OCI-LY3 (cell line): ENCODE measurements around the gene OR14A2.
"Not testable (repeated sequence)": the region's sequence is repeated elsewhere in the genome, so short reads cannot be mapped to it uniquely, and the experiment has no call there.

Experiments
- H2AFZ ChIP-seq: fragments of 200-600, 300-600 bp; shearing (Covaris generic); 2 replicates; pipeline ENCODE4 v1.6.0; 2014; ENCODE audit warnings: antibody characterized with exemption, low read depth, low read length
- H3K27ac ChIP-seq: fragments of 200-600, 300-600 bp; sonication (generic); 2 replicates; pipeline ENCODE4 v1.5.1; 2014; ENCODE audit warnings: mild to moderate bottlenecking, low read length, moderate library complexity, mixed read lengths
- H3K27me3 ChIP-seq: fragments of 200-600, 300-600 bp; sonication (generic); 2 replicates; pipeline ENCODE4 v1.6.1; 2014; ENCODE audit warnings: low read depth, low read length, mixed read lengths
- H3K36me3 ChIP-seq: fragments of 200-600, 300-600 bp; sonication (generic); replicated peaks from 2 replicates; pipeline ENCODE3; 2014; ENCODE audit warnings: low read depth, low read length, mixed read lengths
- H3K4me1 ChIP-seq: fragments of 300-600, 200-600 bp; sonication (generic); 2 replicates; pipeline ENCODE4 v1.6.1; 2014; ENCODE audit warnings: low read length, mixed read lengths
- H3K4me2 ChIP-seq: fragments of 200-600, 300-600 bp; sonication (generic); 2 replicates; pipeline ENCODE4 v1.6.1; 2014; ENCODE audit warnings: low read length, mixed read lengths
- H3K4me3 ChIP-seq: fragments of 300-600, 200-600 bp; sonication (generic); 2 replicates; pipeline ENCODE4 v1.5.1; 2014; ENCODE audit warnings: antibody characterized with exemption, mild to moderate bottlenecking, low read length, moderate library complexity
- H3K79me2 ChIP-seq: fragments of 300-600, 200-600 bp; shearing (Covaris generic); 2 replicates; pipeline ENCODE4 v1.6.1; 2014; ENCODE audit warnings: mild to moderate bottlenecking, low read length, mixed read lengths
- H3K9ac ChIP-seq: fragments of 300-600, 200-600 bp; shearing (Covaris generic); 2 replicates; pipeline ENCODE4 v1.6.0; 2014; ENCODE audit warnings: mild to moderate bottlenecking, low read length, moderate library complexity
- H3K9me3 ChIP-seq: fragments of 200-600, 300-600 bp; shearing (Covaris generic); 2 replicates; pipeline ENCODE4 v1.6.1; 2014; ENCODE audit warnings: low read length, mixed read lengths; ENCODE audit not compliant: insufficient read depth
- H4K20me1 ChIP-seq: fragments of 200-600, 300-600 bp; sonication (generic); 2 replicates; pipeline ENCODE4 v1.6.1; 2016; ENCODE audit warnings: low read length, mixed read lengths; ENCODE audit not compliant: insufficient read depth
- EZH2phosphoT487 ChIP-seq: fragments of 200-600 bp; shearing (Covaris generic); IDR thresholded peaks from 2 replicates; pipeline ENCODE4 v1.6.1; 2018; ENCODE audit warnings: antibody characterized with exemption, mixed run types, low read depth
- TF ChIP-seq, protein P1 (sequence below): fragments of 200-600, 300-600 bp; sonication (generic); IDR thresholded peaks from 2 replicates; pipeline ENCODE4 v1.5.1; 2014; ENCODE audit warnings: antibody characterized with exemption, low read length, low read depth

Gene OR14A2

GRCh38 chr1:247748041-247748440 lies at the start of gene OR14A2:
OR14A2 (minus strand) TSS chr1:247748141.
- Histone ChIP-seq H3K27ac (no peak within 1 kb of the TSS), H3K27me3 (no peaks in the 10 kb centered on the region), H2AFZ (no peak within 1 kb of the TSS), H3K4me3 (no peak within 1 kb of the TSS), H3K4me2 (no peak within 1 kb of the TSS), H3K9me3 (no peaks in the 10 kb centered on the region), H3K79me2 (no peaks in the 10 kb centered on the region), H3K9ac (no peak within 1 kb of the TSS), H3K4me1 (no peaks in the 10 kb centered on the region), H3K36me3 (no peaks in the 10 kb centered on the region), H4K20me1 (no peaks in the 10 kb centered on the region)
- TF ChIP-seq, protein P1, sequence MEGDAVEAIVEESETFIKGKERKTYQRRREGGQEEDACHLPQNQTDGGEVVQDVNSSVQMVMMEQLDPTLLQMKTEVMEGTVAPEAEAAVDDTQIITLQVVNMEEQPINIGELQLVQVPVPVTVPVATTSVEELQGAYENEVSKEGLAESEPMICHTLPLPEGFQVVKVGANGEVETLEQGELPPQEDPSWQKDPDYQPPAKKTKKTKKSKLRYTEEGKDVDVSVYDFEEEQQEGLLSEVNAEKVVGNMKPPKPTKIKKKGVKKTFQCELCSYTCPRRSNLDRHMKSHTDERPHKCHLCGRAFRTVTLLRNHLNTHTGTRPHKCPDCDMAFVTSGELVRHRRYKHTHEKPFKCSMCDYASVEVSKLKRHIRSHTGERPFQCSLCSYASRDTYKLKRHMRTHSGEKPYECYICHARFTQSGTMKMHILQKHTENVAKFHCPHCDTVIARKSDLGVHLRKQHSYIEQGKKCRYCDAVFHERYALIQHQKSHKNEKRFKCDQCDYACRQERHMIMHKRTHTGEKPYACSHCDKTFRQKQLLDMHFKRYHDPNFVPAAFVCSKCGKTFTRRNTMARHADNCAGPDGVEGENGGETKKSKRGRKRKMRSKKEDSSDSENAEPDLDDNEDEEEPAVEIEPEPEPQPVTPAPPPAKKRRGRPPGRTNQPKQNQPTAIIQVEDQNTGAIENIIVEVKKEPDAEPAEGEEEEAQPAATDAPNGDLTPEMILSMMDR, result no peak
- TF ChIP-seq EZH2phosphoT487, result no peak

- Histone ChIP-seq H3K27me3 (no peaks in the 10 kb centered on the region), H3K79me2 (no peaks in the 10 kb centered on the region), H3K4me1 (no peaks in the 10 kb centered on the region), H3K4me3 (no peak overlapping the region), H2AFZ (no peak overlapping the region), H3K27ac (no peak overlapping the region), H3K9me3 (no peaks in the 10 kb centered on the region), H4K20me1 (no peaks in the 10 kb centered on the region), H3K9ac (no peak overlapping the region), H3K4me2 (no peak overlapping the region), H3K36me3 (no peaks in the 10 kb centered on the region)
- TF ChIP-seq, protein P1, result no peak
- TF ChIP-seq EZH2phosphoT487, result no peak
Measured at GRCh38 chr1:247797518-247797917, 49.6 kb upstream of the OR14A2 start.

GRCh38 chr1:247769603-247770002 lies 21.7 kb upstream of the OR14A2 start:
- no peak overlapping the region for H2AFZ ChIP-seq
- TF ChIP-seq EZH2phosphoT487, result no peak
- TF ChIP-seq, protein P1, result no peak
- no peaks in the 10 kb centered on the region for H3K36me3 ChIP-seq
- H3K79me2 ChIP-seq, result no peaks in the 10 kb centered on the region
- H3K9ac ChIP-seq, result no peak overlapping the region
- H4K20me1 ChIP-seq, result no peaks in the 10 kb centered on the region
- H3K4me1 ChIP-seq, result no peaks in the 10 kb centered on the region
- no peak overlapping the region for H3K4me3 ChIP-seq
- H3K4me2 ChIP-seq, result no peak overlapping the region
- H3K27me3 ChIP-seq, result no peaks in the 10 kb centered on the region
- no peak overlapping the region for H3K27ac ChIP-seq
- H3K9me3 ChIP-seq, result no peaks in the 10 kb centered on the region

DNA sequence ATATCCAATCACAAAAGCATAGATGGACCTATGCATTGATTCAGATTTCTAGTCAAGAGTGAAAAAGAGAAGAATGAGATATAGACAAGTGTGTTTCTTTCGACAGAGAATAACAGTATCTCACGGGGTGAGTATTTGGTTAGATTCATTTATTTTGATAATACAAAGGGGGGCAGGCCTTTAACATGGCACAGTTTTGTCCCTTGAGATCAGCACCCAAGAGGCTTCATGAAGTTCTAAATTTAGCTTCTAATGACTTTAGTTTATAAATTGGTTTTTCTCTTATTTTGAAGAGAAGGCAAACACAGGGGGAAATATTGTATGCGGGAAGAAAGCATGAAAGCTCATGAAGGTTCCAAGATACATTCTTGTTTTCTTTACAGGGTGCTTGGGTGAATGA lies 12.5 kb upstream of the OR14A2 start, which contains the start of gene OR1C1:
Gene OR1C1 (minus strand): TSS at position 101 of the 400 bp plus-strand sequence. CDS start 2,150 bp downstream, outside the sequence.
- H3K4me2 ChIP-seq, result no peak within 1 kb of the TSS
- TF ChIP-seq EZH2phosphoT487, result no peak
- TF ChIP-seq, protein P1, result no peak
- no peaks in the 10 kb centered on the region for H4K20me1 ChIP-seq
- H3K27me3 ChIP-seq, result no peaks in the 10 kb centered on the region
- H3K4me3 ChIP-seq, result no peak within 1 kb of the TSS
- no peak within 1 kb of the TSS for H3K9ac ChIP-seq
- H3K27ac ChIP-seq, result no peak within 1 kb of the TSS
- no peaks in the 10 kb centered on the region for H3K36me3 ChIP-seq
- H2AFZ ChIP-seq, result no peak within 1 kb of the TSS
- no peaks in the 10 kb centered on the region for H3K4me1 ChIP-seq
- H3K79me2 ChIP-seq, result no peaks in the 10 kb centered on the region
- no peaks in the 10 kb centered on the region for H3K9me3 ChIP-seq

DNA sequence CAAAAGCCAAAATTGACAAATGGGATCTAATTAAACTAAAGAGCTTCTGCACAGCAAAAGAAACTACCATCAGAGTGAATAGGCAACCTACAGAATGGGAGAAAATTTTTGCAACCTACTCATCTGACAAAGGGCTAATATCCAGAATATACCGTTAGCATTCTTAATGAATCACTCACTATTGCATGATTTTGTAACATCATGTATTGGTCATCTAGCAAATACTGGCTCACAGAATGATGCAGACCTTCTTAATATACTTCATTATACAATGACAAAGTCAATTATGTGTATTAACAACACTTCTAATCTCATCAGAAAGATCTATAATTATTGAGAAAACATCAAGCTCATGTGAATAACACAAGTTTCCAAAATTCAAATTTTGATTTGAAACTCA lies 6.4 kb upstream of the OR14A2 start:
- H3K4me3 ChIP-seq, H3K9me3 ChIP-seq, H3K36me3 ChIP-seq, H3K79me2 ChIP-seq, H3K27me3 ChIP-seq, H3K4me1 ChIP-seq, H4K20me1 ChIP-seq, H3K27ac ChIP-seq, H3K4me2 ChIP-seq, H3K9ac ChIP-seq, H2AFZ ChIP-seq: not testable (repeated sequence)
